Suprapubic skin (tissue), 3 donors: ENCODE results near the gene TESK1.

Experiments used
- POLR2A ChIP-seq, 2 donors: fragments of 450-650 bp; IDR thresholded peaks; one replicate each; pipeline ENCODE4 v1.6.1; 2017; ENCODE audit warnings: antibody characterized with exemption in 2 of 2, mild to moderate bottlenecking in 2 of 2, moderate library complexity in 2 of 2
- TF ChIP-seq, protein P1 (sequence below), 2 donors: fragments of 200-600 bp in 1 of 2; fragments of 450-650 bp in 1 of 2; sonication (generic) in 1 of 2; IDR thresholded peaks; one replicate each; pipeline ENCODE4 v1.5.1; 2016 to 2019; ENCODE audit warnings: antibody characterized with exemption in 2 of 2, mild to moderate bottlenecking in 1 of 2, moderate library complexity in 1 of 2

DNA sequence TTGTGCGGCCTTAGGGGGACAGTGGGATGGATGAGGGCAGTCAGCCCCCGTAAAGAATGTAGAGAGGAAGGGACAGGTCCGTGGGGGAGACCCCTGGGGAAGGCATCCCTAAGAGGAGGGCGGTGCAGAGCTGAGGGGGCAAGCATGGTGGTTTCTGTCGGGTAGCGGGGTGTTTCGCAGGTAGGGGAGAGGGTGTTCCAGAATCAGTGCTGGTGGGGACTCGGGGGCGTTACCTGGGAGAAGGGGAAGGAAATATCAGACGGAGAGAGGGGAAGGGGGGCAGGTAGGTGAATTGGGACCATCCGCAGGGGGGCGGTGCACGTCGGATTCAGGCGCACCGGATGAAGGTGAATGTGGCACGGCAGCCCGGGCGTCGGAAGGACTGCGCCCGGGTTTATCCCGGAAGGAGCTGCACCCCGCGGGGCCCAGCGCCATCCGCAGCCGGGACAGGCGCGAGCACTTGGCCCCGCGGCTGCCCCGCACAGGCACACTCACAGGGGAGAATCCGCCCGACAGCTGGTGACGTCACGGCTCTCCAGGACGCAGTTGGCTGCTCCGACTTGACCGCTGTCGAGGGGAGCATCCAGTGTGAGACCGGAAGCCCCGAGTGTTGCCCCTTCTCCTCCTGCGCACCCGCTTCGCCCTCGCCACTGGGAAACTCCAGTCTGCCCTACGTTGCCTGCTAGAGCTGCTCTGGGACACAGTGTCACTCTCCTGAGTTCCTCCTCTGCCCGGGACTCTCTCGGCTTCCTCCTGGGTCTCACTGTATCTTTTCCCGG is 11.8 kb downstream of the TESK1 start:
- TF ChIP-seq, protein P1, sequence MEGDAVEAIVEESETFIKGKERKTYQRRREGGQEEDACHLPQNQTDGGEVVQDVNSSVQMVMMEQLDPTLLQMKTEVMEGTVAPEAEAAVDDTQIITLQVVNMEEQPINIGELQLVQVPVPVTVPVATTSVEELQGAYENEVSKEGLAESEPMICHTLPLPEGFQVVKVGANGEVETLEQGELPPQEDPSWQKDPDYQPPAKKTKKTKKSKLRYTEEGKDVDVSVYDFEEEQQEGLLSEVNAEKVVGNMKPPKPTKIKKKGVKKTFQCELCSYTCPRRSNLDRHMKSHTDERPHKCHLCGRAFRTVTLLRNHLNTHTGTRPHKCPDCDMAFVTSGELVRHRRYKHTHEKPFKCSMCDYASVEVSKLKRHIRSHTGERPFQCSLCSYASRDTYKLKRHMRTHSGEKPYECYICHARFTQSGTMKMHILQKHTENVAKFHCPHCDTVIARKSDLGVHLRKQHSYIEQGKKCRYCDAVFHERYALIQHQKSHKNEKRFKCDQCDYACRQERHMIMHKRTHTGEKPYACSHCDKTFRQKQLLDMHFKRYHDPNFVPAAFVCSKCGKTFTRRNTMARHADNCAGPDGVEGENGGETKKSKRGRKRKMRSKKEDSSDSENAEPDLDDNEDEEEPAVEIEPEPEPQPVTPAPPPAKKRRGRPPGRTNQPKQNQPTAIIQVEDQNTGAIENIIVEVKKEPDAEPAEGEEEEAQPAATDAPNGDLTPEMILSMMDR (IDR thresholded peaks at IDR 0.05): no peak
- TF ChIP-seq POLR2A (IDR thresholded peaks at IDR 0.05): no peak
